Lower leg skin (tissue), 3 donors: ENCODE measurements around the gene NAV2.

ENCODE experiments used
- CTCF ChIP-seq, 3 donors: fragments of 450-650 bp; IDR thresholded peaks; one replicate each; pipeline ENCODE4 v1.5.1; 2016; ENCODE audit warnings: antibody characterized with exemption in 3 of 3, mild to moderate bottlenecking in 3 of 3, moderate library complexity in 2 of 3
- POLR2A ChIP-seq, 2 donors: fragments of 450-650 bp; IDR thresholded peaks; one replicate each; pipeline ENCODE4 v1.6.1; 2016 to 2017; ENCODE audit warnings: antibody characterized with exemption in 2 of 2, mild to moderate bottlenecking in 1 of 2, moderate library complexity in 1 of 2

GRCh38 chr11:19679952-19680828 lies 32.4 kb upstream of the NAV2 start:
- TF ChIP-seq CTCF (IDR thresholded peaks at IDR 0.05) (no peak), POLR2A (IDR thresholded peaks at IDR 0.05) (no peak)
